Esophagus muscularis mucosa (tissue), 4 donors: Measurements from ENCODE around the gene FGF11. TPM values are rescaled to one million over a fixed set of nuclear protein-coding genes. Genes with fewer than 3 reads are reported as not detected.

ENCODE experiments used
- DNase-seq: peaks from one replicate; pipeline ENCODE4 v3.0.0-alpha.2; 2017; ENCODE audit errors: extremely low spot score
- H3K27ac ChIP-seq, 4 donors: fragments of 200-600 bp; sonication (generic); replicated peaks in 1 of 4; 1 replicate in 3 of 4; 2 replicates in 1 of 4; pipeline ENCODE4 v1.5.1; 2016 to 2019; ENCODE audit warnings: mild to moderate bottlenecking in 1 of 4
- H3K27me3 ChIP-seq, 4 donors: fragments of 200-600 bp; sonication (generic); one replicate each; pipeline versions ENCODE4 v1.5.1 to v1.6.0; 2016 to 2019
- H3K36me3 ChIP-seq, 4 donors: fragments of 200-600 bp; sonication (generic); one replicate each; pipeline ENCODE4 v1.5.1; 2016 to 2019
- H3K4me1 ChIP-seq, 4 donors: fragments of 200-600 bp; sonication (generic); one replicate each; pipeline ENCODE4 v1.5.1; 2016 to 2019
- H3K4me3 ChIP-seq, 4 donors: fragments of 200-600 bp; sonication (generic); 1 replicate in 2 of 4; 2 replicates in 2 of 4; pipeline ENCODE4 v1.5.1; 2016 to 2019; ENCODE audit warnings: mild to moderate bottlenecking in 4 of 4, moderate library complexity in 1 of 4
- H3K9me3 ChIP-seq, 4 donors: fragments of 200-600 bp; sonication (generic); 1 replicate in 3 of 4; 2 replicates in 1 of 4; pipeline ENCODE4 v1.5.1; 2016 to 2019
- EP300 ChIP-seq: sonication (generic); formaldehyde crosslinking; IDR thresholded peaks from one replicate; pipeline ENCODE4 v1.6.1; 2017; ENCODE audit warnings: antibody characterized with exemption
- POLR2A ChIP-seq: fragments of 450-650 bp; IDR thresholded peaks from one replicate; pipeline ENCODE4 v1.6.1; 2017; ENCODE audit warnings: antibody characterized with exemption, moderate library complexity, mild to moderate bottlenecking, low read depth
- POLR2AphosphoS5 ChIP-seq, 2 donors: sonication (generic); formaldehyde crosslinking; IDR thresholded peaks; one replicate each; pipeline ENCODE4 v1.6.1; 2017; ENCODE audit warnings: antibody characterized with exemption in 2 of 2
- WGBS: methylation state at CpG from one replicate; pipeline ENCODE4 v1.1.5; 2018; 5-methylcytosine and 5-hydroxymethylcytosine counted together
- intact Hi-C: fragments of 100-400 bp; cut with DNase I; formaldehyde crosslinking; loops from one replicate; pipeline ENCODE4 v1.15.1; 2023
- total RNA-seq, 4 donors: library from RNA; depleted of rRNA; stranded (reverse); fragments of >200 nt; gene quantifications; one replicate each; pipeline versions ENCODE4 v1.1.0 to v1.2.1, GENCODE V29; 2016
- TF ChIP-seq, protein P1 (sequence below), 3 experiments: fragments of 200-600 bp in 2 of 3; fragments of 450-650 bp in 1 of 3; sonication (generic) in 2 of 3; IDR thresholded peaks; one replicate each; pipeline ENCODE4 v1.5.1; 2017 to 2019; ENCODE audit warnings: antibody characterized with exemption in 3 of 3, mild to moderate bottlenecking in 2 of 3, moderate library complexity in 1 of 3

FGF11 gene
- total RNA-seq, 4 donors from 2014 or later: 0.50 to 1.9 (median 1.3) TPM; not detected in 1

DNA sequence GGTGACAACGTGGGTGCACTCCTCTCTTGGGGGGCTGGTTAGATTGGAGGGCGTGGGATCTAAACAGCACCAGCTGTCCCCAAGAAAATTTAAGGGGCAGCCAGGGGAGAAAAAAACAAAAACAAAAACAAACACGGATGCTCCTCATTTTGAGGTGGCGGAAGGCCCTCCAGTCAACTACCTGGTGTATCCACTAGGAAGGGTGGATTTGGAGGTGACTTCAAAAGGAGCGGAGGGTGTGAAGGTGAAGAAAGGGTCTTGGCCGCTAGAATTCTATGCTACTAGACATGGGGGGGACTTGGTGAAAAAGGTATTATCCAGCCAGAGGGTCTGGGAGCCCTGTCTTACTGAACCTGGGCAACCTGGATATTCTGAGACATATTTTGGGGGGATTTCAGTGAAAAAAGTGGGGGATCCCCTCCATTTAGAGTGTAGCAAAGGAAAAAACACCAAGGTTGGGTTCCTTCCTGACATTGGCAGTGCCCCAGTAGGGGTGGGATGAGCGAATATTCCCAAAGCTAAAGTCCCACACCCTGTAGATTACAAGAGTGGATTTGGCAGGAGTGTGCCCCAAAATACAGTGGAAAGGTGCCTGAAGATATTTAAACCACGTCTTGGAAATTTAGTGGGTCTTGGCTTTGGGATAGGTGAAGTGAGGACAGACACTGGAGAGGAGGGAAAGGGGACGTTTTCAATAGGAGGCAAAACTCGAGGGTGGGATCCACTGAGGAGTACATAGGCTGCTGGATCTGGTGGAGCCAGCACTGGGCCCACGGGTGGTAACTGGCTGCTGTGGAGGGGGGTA lies 454 bp upstream of the FGF11 start:
- peak overlapping the region; percentile 43 to 62 (median 46) for H3K4me3 ChIP-seq
- peaks cover 57 to 71% (median 67%) of the 10 kb centered on the region in 4 donors for H3K4me1 ChIP-seq
- TF ChIP-seq EP300: no peak
- TF ChIP-seq, protein P1, sequence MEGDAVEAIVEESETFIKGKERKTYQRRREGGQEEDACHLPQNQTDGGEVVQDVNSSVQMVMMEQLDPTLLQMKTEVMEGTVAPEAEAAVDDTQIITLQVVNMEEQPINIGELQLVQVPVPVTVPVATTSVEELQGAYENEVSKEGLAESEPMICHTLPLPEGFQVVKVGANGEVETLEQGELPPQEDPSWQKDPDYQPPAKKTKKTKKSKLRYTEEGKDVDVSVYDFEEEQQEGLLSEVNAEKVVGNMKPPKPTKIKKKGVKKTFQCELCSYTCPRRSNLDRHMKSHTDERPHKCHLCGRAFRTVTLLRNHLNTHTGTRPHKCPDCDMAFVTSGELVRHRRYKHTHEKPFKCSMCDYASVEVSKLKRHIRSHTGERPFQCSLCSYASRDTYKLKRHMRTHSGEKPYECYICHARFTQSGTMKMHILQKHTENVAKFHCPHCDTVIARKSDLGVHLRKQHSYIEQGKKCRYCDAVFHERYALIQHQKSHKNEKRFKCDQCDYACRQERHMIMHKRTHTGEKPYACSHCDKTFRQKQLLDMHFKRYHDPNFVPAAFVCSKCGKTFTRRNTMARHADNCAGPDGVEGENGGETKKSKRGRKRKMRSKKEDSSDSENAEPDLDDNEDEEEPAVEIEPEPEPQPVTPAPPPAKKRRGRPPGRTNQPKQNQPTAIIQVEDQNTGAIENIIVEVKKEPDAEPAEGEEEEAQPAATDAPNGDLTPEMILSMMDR (IDR thresholded peaks at IDR 0.05): no peak
- TF ChIP-seq POLR2A: no peak
- no peak for TF ChIP-seq POLR2AphosphoS5 (IDR thresholded peaks at IDR 0.05)
- peaks cover 0 to 96% (median 37%) of the 10 kb centered on the region in 4 donors for H3K27me3 ChIP-seq
- H3K27ac ChIP-seq: no peak overlapping the region
- H3K9me3 ChIP-seq: no peaks in the 10 kb centered on the region
- DNase-seq: no peak
- H3K36me3 ChIP-seq: no peaks in the 10 kb centered on the region
- 59% methylated on average over 11 of the region's 11 CpGs for WGBS
- intact Hi-C loops: loop anchor here (5.0 kb wide), 2 partner anchors 48 to 118 kb away; partner anchors contain the start of gene TNFSF13

DNA sequence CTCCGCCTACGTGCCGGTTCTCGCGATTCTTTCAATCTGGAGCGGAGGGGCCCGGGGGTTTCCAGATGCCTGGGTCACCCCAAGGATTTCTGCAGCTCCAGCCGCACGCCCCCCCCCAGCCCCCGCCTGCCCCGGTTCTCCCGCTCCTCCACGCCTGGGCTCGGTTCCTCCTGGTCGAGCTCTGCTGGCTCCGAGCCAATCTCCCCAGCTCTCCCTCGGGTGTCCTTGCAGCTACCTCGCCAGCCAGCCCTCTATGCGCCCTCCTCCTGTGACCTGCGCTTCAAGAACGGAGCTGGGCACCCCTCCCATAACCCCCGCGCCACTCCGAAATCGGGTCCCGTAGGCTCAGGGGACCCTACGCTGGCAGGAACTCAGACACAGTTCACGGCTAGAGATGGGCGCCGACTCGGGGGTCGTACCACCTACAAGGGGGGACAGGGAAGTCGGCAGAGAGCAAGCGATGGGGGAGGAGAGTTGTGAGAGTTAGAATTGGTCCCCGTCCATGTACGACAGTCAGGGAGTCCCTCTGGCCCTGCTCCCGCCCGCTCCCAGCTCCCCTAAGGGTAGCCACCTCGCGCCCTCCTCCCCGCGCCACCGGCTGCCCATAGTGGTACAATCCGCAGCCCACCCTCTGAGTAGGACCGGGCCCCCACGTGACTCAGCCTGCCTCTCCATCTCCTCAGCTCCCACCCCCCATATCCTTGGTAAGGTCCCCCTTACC lies 961 bp downstream of the FGF11 start:
- Histone ChIP-seq H3K27me3 (peaks cover 0 to 98% (median 43%) of the 10 kb centered on the region in 4 donors), H3K36me3 (no peaks in the 10 kb centered on the region), H3K4me3 (peak overlapping the region; percentile 37 to 48 (median 40)), H3K4me1 (peaks cover 64 to 72% (median 68%) of the 10 kb centered on the region in 4 donors), H3K27ac (no peak overlapping the region), H3K9me3 (no peaks in the 10 kb centered on the region)
- WGBS: 7% methylated on average over 23 of the region's 46 CpGs
- intact Hi-C loops: no loop called here
- TF ChIP-seq POLR2AphosphoS5 (IDR thresholded peaks at IDR 0.05) (no peak), EP300 (no peak), POLR2A (no peak)
- no peak for DNase-seq

DNA sequence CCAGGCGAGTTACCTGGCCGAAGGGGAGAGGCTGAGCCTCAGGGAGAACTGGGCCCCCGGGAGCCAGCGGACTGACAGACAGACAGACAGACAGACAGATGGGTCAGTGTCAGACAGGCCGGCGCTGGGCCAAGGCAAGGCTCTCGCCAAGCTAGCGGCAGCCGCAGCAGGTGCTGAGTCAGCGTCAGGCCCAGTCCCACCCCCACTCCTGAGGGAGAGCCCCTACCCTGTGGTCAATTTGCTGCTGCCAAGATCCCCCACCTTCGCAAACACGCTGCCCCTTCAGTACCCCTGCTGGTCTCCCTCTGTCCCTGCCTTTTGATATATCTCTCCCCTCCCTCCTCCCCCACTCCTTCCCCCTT lies 1.5 kb downstream of the FGF11 start:
- no peaks in the 10 kb centered on the region for H3K36me3 ChIP-seq
- intact Hi-C loops: no loop called here
- no peaks in the 10 kb centered on the region for H3K9me3 ChIP-seq
- TF ChIP-seq EP300: no peak
- peaks cover 0 to 98% (median 48%) of the 10 kb centered on the region in 4 donors for H3K27me3 ChIP-seq
- H3K27ac ChIP-seq: no peak overlapping the region
- peak overlapping the region in 2 of 4 donors; percentile 37 to 43 for H3K4me3 ChIP-seq
- DNase-seq: no peak
- peaks cover 64 to 72% (median 67%) of the 10 kb centered on the region in 4 donors for H3K4me1 ChIP-seq
- WGBS: 23% methylated on average over 12 of the region's 12 CpGs

DNA sequence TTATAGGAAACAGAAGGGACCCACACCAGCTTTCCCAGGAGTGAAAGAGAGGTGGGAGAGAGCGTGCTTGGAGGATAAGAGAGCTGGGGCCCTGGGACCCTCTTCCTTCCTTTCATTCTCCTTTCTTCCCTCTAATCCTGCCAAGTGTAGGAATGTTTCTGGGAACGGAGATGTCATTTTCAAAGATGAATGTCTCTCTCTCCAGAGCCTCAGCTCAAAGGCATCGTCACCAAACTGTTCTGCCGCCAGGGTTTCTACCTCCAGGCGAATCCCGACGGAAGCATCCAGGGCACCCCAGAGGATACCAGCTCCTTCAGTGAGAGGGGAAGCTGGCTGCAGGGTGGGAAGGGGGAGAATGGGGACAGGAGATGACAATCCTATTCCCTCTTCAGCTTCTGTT lies 2.0 kb downstream of the FGF11 start:
- no peak for DNase-seq
- H3K9me3 ChIP-seq: no peaks in the 10 kb centered on the region
- WGBS: 46% methylated on average over 7 of the region's 7 CpGs
- peaks cover 60 to 69% (median 64%) of the 10 kb centered on the region in 4 donors for H3K4me1 ChIP-seq
- intact Hi-C loops: no loop called here
- TF ChIP-seq POLR2A: no peak
- no peak for TF ChIP-seq POLR2AphosphoS5 (IDR thresholded peaks at IDR 0.05)
- TF ChIP-seq, protein P1 (IDR thresholded peaks at IDR 0.05): no peak
- no peak overlapping the region for H3K27ac ChIP-seq
- no peak overlapping the region for H3K4me3 ChIP-seq
- peaks cover 0 to 98% (median 51%) of the 10 kb centered on the region in 4 donors for H3K27me3 ChIP-seq
- no peaks in the 10 kb centered on the region for H3K36me3 ChIP-seq

DNA sequence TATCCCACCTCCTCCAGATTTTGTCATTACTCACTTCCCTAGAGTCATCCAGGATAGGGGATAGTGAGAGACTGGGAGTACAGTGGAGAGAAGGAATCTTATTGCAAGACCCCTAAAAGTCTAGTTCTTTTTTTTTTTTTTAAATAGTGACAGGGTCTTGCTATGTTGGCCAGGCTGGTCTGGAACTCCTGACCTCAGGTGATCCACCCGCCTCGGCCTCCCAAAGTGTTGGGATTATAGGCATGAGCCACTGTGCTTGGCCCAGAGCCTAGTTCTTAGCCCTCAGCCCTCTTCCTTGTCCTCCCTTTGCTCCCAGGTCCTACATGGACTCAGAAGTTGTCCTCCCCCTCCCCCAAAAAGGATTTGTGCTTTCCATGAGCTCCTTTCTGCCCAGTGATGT lies 2.8 kb downstream of the FGF11 start:
- Histone ChIP-seq H3K4me3 (no peak overlapping the region), H3K9me3 (no peaks in the 10 kb centered on the region), H3K4me1 (peaks cover 51 to 67% (median 62%) of the 10 kb centered on the region in 4 donors), H3K36me3 (no peaks in the 10 kb centered on the region), H3K27ac (no peak overlapping the region), H3K27me3 (peaks cover 0 to 99% (median 59%) of the 10 kb centered on the region in 4 donors)
- intact Hi-C loops: no loop called here
- no peak for DNase-seq
- TF ChIP-seq, protein P1 (IDR thresholded peaks at IDR 0.05): no peak
- TF ChIP-seq POLR2AphosphoS5 (IDR thresholded peaks at IDR 0.05): no peak
- no peak for TF ChIP-seq POLR2A
- no peak for TF ChIP-seq EP300
- WGBS: 92% methylated on average over 2 of the region's 2 CpGs
